Esophagus squamous epithelium (tissue), 5 donors: ENCODE results near the gene ZNF273. TPM values are rescaled to one million over a fixed set of nuclear protein-coding genes. Genes with fewer than 3 reads are reported as not detected.

ENCODE experiments used
- DNase-seq: peaks from one replicate; lab custom pipeline; 2025; lab: John Stamatoyannopoulos, UW
- H3K27ac ChIP-seq, 4 donors: fragments of 200-600 bp; sonication (generic); one replicate each; pipeline ENCODE4 v1.5.1; 2016 to 2019; ENCODE audit warnings: mild to moderate bottlenecking in 1 of 4
- H3K27me3 ChIP-seq, 4 donors: fragments of 200-600 bp; sonication (generic); 1 replicate in 3 of 4; 2 replicates in 1 of 4; pipeline versions ENCODE4 v1.5.1 to v1.6.0; 2017 to 2021; ENCODE audit warnings: antibody characterized with exemption in 1 of 4
- H3K36me3 ChIP-seq, 3 donors: fragments of 200-600 bp; sonication (generic); one replicate each; pipeline ENCODE4 v1.5.1; 2016 to 2019
- H3K4me1 ChIP-seq, 3 donors: fragments of 200-600 bp; sonication (generic); one replicate each; pipeline ENCODE4 v1.5.1; 2017 to 2019
- H3K4me3 ChIP-seq, 4 donors: fragments of 200-600 bp; sonication (generic); 1 replicate in 3 of 4; 2 replicates in 1 of 4; pipeline ENCODE4 v1.5.1; 2016 to 2019; ENCODE audit warnings: mild to moderate bottlenecking in 2 of 4, moderate library complexity in 1 of 4
- H3K9me3 ChIP-seq, 3 donors: fragments of 200-600 bp; sonication (generic); one replicate each; pipeline ENCODE4 v1.5.1; 2016 to 2019
- CTCF ChIP-seq, 6 experiments: fragments of 450-650 bp in 4 of 6; fragments of 200-600 bp in 2 of 6; sonication (generic) in 2 of 6; IDR thresholded peaks; one replicate each; pipeline ENCODE4 v1.5.1; 2016 to 2019; ENCODE audit warnings: antibody characterized with exemption in 6 of 6, mild to moderate bottlenecking in 4 of 6, moderate library complexity in 4 of 6
- POLR2A ChIP-seq, 4 donors: fragments of 450-650 bp; IDR thresholded peaks; one replicate each; pipeline ENCODE4 v1.6.1; 2017; ENCODE audit warnings: antibody characterized with exemption in 4 of 4, mild to moderate bottlenecking in 4 of 4, moderate library complexity in 3 of 4
- WGBS, 2 donors: methylation state at CpG; one replicate each; pipeline ENCODE4 v1.1.5; 2018; 5-methylcytosine and 5-hydroxymethylcytosine counted together
- intact Hi-C: fragments of 100-400 bp; cut with DNase I; formaldehyde crosslinking; loops from one replicate; pipeline ENCODE4 v1.15.0; 2022
- total RNA-seq, 4 donors: library from RNA; depleted of rRNA; stranded (reverse); fragments of >200 nt; gene quantifications; one replicate each; pipeline ENCODE4 v1.1.0, GENCODE V29; 2016
- donor health status: DM: yes; HTN: yes; CAD: no.

ZNF273 gene
- total RNA-seq, 4 donors from 2014 or later: 8.0 to 43.3 (median 14.0) TPM

- Histone ChIP-seq H3K27me3 (no peaks in the 10 kb centered on the region), H3K36me3 (no peaks in the 10 kb centered on the region), H3K27ac (no peak overlapping the region), H3K4me3 (no peak overlapping the region), H3K4me1 (peaks cover 0 to 9% (median 4%) of the 10 kb centered on the region in 3 donors), H3K9me3 (peaks cover 0 to 3% (median 0%) of the 10 kb centered on the region in 3 donors)
- intact Hi-C loops: no loop called here
- DNase-seq: no peak
- no peak for TF ChIP-seq CTCF (IDR thresholded peaks at IDR 0.05)
- no peak for TF ChIP-seq POLR2A (IDR thresholded peaks at IDR 0.05)
- WGBS, 2 donors: 51 to 73% methylated on average over 8 to 10 of the region's 10 CpGs
Observed at GRCh38 chr7:64874114-64874513, 29.0 kb upstream of the ZNF273 start.

- peaks cover 0 to 9% (median 4%) of the 10 kb centered on the region in 3 donors for H3K4me1 ChIP-seq
- 42 to 82% methylated on average over 2 to 16 of the region's 23 CpGs for WGBS, 2 donors
- no peaks in the 10 kb centered on the region for H3K27me3 ChIP-seq
- no peak overlapping the region for H3K4me3 ChIP-seq
- H3K9me3 ChIP-seq: peaks cover 0 to 9% (median 0%) of the 10 kb centered on the region in 3 donors
- no peaks in the 10 kb centered on the region for H3K36me3 ChIP-seq
- no peak for DNase-seq
- intact Hi-C loops: no loop called here
- TF ChIP-seq CTCF (IDR thresholded peaks at IDR 0.05) (no peak), POLR2A (IDR thresholded peaks at IDR 0.05) (no peak)
- no peak overlapping the region for H3K27ac ChIP-seq
Observed at GRCh38 chr7:64874562-64875250, 28.4 kb upstream of the ZNF273 start.

GRCh38 chr7:64875258-64875657 lies 27.8 kb upstream of the ZNF273 start:
- TF ChIP-seq POLR2A (IDR thresholded peaks at IDR 0.05): no peak
- TF ChIP-seq CTCF (IDR thresholded peaks at IDR 0.05): no peak

GRCh38 chr7:64875658-64876406 lies 27.2 kb upstream of the ZNF273 start:
- no peaks in the 10 kb centered on the region for H3K27me3 ChIP-seq
- peaks cover 0 to 9% (median 4%) of the 10 kb centered on the region in 3 donors for H3K4me1 ChIP-seq
- WGBS, 2 donors: 88 to 89% methylated on average over 13 to 18 of the region's 23 CpGs
- intact Hi-C loops: no loop called here
- H3K36me3 ChIP-seq: no peaks in the 10 kb centered on the region
- TF ChIP-seq CTCF (IDR thresholded peaks at IDR 0.05) (no peak), POLR2A (IDR thresholded peaks at IDR 0.05) (no peak)
- peaks cover 0 to 19% (median 0%) of the 10 kb centered on the region in 3 donors for H3K9me3 ChIP-seq
- no peak overlapping the region for H3K27ac ChIP-seq
- DNase-seq: no peak
- no peak overlapping the region for H3K4me3 ChIP-seq

More at GRCh38 chr7:64875258-64875657, 27.8 kb upstream of the ZNF273 start:
- 90 to 91% methylated on average over 9 to 12 of the region's 18 CpGs for WGBS, 2 donors
- H3K27me3 ChIP-seq: no peaks in the 10 kb centered on the region
- peaks cover 0 to 13% (median 0%) of the 10 kb centered on the region in 3 donors for H3K9me3 ChIP-seq
- intact Hi-C loops: no loop called here
- peaks cover 0 to 9% (median 4%) of the 10 kb centered on the region in 3 donors for H3K4me1 ChIP-seq
- H3K27ac ChIP-seq: no peak overlapping the region
- H3K36me3 ChIP-seq: no peaks in the 10 kb centered on the region
- DNase-seq: no peak
- no peak overlapping the region for H3K4me3 ChIP-seq
